SU-DHL-6 (cell line): Measurements from ENCODE around the gene CLIC5.

Source experiments
- H2AFZ ChIP-seq: fragments of 200-600 bp; sonication (generic); 2 replicates; pipeline ENCODE4 v1.6.1; 2014; ENCODE audit warnings: low read depth, mild to moderate bottlenecking, moderate library complexity, mixed read lengths, antibody characterized with exemption, low read length; ENCODE audit not compliant: severe bottlenecking
- H3F3A ChIP-seq: fragments of 200-600 bp; shearing (Covaris generic); 2 replicates; pipeline ENCODE4 v1.6.0; 2016; ENCODE audit warnings: antibody characterized with exemption, mild to moderate bottlenecking; ENCODE audit not compliant: insufficient read depth
- H3K27ac ChIP-seq: fragments of 200-600 bp; sonication (generic); 2 replicates; pipeline ENCODE4 v1.5.1; 2016; ENCODE audit warnings: low read depth, mild to moderate bottlenecking, low read length, moderate library complexity, mixed read lengths
- H3K27me3 ChIP-seq: fragments of 200-600 bp; sonication (generic), shearing (Covaris generic); 2 replicates; pipeline ENCODE4 v1.6.0; 2014; ENCODE audit warnings: mild to moderate bottlenecking, low read length
- H3K36me3 ChIP-seq: fragments of 200-600 bp; sonication (generic); 2 replicates; pipeline ENCODE4 v1.6.1; 2014; ENCODE audit warnings: mild to moderate bottlenecking, low read length, mixed read lengths
- H3K4me2 ChIP-seq: fragments of 300-600, 200-600 bp; shearing (Covaris generic), sonication (generic); 2 replicates; pipeline ENCODE4 v1.6.0; 2014; ENCODE audit warnings: low read length, low read depth, mild to moderate bottlenecking; ENCODE audit not compliant: poor library complexity, severe bottlenecking
- H3K4me3 ChIP-seq: fragments of 200-600 bp; sonication (generic); 2 replicates; pipeline ENCODE4 v1.5.1; 2014; ENCODE audit warnings: antibody characterized with exemption, low read length, mild to moderate bottlenecking, mixed read lengths; ENCODE audit not compliant: insufficient read depth, poor library complexity, severe bottlenecking
- H3K79me2 ChIP-seq: fragments of 200-600 bp; sonication (generic); 2 replicates; pipeline ENCODE4 v1.6.1; 2014; ENCODE audit warnings: mild to moderate bottlenecking, low read length, moderate library complexity; ENCODE audit not compliant: insufficient read depth
- H3K9ac ChIP-seq: fragments of 200-600 bp; sonication (generic); 2 replicates; pipeline ENCODE4 v1.7.0; 2014; ENCODE audit warnings: mild to moderate bottlenecking, low read length
- H3K9me2 ChIP-seq: fragments of 200-600 bp; sonication (generic); replicated peaks from 2 replicates; pipeline ENCODE4 v1.6.1; 2014; ENCODE audit warnings: low read length; ENCODE audit not compliant: insufficient read depth
- H3K9me3 ChIP-seq: fragments of 200-600 bp; sonication (generic); 2 replicates; pipeline ENCODE4 v1.6.1; 2014; ENCODE audit warnings: low read length, mixed read lengths; ENCODE audit not compliant: insufficient read depth
- H4K20me1 ChIP-seq: fragments of 200-600 bp; sonication (generic); 2 replicates; pipeline ENCODE4 v1.6.1; 2014; ENCODE audit warnings: low read depth, mild to moderate bottlenecking, antibody characterized with exemption, low read length, moderate library complexity, mixed read lengths
- EZH2phosphoT487 ChIP-seq: fragments of 200-600 bp; sonication (generic), shearing (Covaris generic); conservative IDR thresholded peaks from 2 replicates; pipeline ENCODE4 v1.6.1; 2018; ENCODE audit warnings: mild to moderate bottlenecking, antibody characterized with exemption, low read length, moderate library complexity, mixed read lengths
- TF ChIP-seq, protein P1 (sequence below): fragments of 200-600 bp; sonication (generic); IDR thresholded peaks from one replicate; pipeline ENCODE4 v1.5.1; 2017; ENCODE audit warnings: antibody characterized with exemption, mild to moderate bottlenecking, low read length, moderate library complexity; ENCODE audit not compliant: insufficient read depth, poor library complexity, severe bottlenecking

CLIC5 gene

DNA sequence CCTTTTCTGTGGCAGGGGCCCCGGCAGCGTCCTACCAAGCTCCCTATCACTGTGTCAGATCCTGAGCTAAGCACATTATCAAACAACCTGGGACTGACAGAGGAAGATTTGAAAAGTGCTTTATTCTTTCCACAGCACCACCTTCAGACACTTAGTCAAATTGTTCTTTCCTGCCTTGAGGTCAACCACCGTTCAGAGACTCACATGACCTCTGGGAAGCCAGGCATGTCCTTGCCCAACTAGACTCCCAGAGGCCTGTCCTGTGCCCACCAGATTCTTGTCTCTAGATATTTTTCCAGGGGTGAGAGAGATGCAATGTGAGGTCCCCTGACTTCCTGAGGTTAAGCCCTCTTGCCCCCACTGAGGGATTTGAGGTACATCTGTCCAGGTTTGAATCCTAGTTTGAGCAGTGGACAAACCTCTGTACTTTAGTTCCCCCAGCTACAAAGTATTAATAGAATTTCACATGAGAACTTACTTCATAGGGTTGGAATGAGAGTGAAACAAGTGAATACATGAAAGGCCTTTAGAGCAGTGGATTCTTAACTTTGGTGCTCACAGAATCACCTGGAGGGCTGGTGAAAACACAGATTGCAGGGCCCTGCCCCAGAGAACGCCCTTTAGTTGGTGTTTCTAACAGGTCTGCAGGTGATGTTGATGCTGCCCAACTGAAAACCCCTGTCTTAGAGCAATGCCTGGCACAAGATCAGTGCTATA is 179.8 kb downstream of the CLIC5 start:
- Histone ChIP-seq H3K4me3 (no peak overlapping the region), H2AFZ (no peak overlapping the region), H3K4me2 (no peak overlapping the region), H3K9me3 (no peaks in the 10 kb centered on the region), H3K9ac (no peak overlapping the region), H3K27me3 (no peaks in the 10 kb centered on the region), H3F3A (peaks cover under 1% of the 10 kb centered on the region; the same call in 1 of the 2 replicates), H3K27ac (no peak overlapping the region), H4K20me1 (no peaks in the 10 kb centered on the region), H3K9me2 (no peaks in the 10 kb centered on the region), H3K79me2 (no peaks in the 10 kb centered on the region), H3K36me3 (no peaks in the 10 kb centered on the region)
- TF ChIP-seq, protein P1, sequence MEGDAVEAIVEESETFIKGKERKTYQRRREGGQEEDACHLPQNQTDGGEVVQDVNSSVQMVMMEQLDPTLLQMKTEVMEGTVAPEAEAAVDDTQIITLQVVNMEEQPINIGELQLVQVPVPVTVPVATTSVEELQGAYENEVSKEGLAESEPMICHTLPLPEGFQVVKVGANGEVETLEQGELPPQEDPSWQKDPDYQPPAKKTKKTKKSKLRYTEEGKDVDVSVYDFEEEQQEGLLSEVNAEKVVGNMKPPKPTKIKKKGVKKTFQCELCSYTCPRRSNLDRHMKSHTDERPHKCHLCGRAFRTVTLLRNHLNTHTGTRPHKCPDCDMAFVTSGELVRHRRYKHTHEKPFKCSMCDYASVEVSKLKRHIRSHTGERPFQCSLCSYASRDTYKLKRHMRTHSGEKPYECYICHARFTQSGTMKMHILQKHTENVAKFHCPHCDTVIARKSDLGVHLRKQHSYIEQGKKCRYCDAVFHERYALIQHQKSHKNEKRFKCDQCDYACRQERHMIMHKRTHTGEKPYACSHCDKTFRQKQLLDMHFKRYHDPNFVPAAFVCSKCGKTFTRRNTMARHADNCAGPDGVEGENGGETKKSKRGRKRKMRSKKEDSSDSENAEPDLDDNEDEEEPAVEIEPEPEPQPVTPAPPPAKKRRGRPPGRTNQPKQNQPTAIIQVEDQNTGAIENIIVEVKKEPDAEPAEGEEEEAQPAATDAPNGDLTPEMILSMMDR = no peak
- no peak for TF ChIP-seq EZH2phosphoT487

DNA sequence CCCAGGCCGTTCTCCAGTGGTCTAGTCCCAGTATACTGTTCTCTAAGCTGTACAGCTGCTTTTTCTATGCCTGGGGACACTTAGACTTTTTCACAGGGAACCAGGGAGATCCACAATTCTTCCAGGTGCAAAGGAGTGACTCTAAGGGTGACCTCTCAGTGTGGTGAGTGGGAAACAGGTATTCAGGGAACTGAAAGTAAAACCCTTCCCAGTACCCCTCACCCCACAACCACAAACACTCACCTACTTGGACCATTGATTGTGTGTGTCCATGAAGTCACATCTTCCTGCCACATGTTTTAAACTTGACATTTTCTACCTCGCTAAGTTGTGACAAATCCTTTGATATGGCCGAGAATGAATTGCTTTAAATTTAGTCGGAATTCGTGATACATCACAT is 183.6 kb downstream of the CLIC5 start:
- H3K9me2 ChIP-seq = no peaks in the 10 kb centered on the region
- H3K4me3 ChIP-seq = no peak overlapping the region
- no peaks in the 10 kb centered on the region for H3K27me3 ChIP-seq
- TF ChIP-seq, protein P1 = no peak
- TF ChIP-seq EZH2phosphoT487 = no peak
- no peak overlapping the region for H3K27ac ChIP-seq
- no peak overlapping the region for H2AFZ ChIP-seq
- no peaks in the 10 kb centered on the region for H3K9me3 ChIP-seq
- no peaks in the 10 kb centered on the region for H3K36me3 ChIP-seq
- H3K9ac ChIP-seq = no peak overlapping the region
- H3F3A ChIP-seq = peaks cover 3% of the 10 kb centered on the region; the same call in 1 of the 2 replicates
- no peak overlapping the region for H3K4me2 ChIP-seq
- no peaks in the 10 kb centered on the region for H3K79me2 ChIP-seq
- H4K20me1 ChIP-seq = no peaks in the 10 kb centered on the region
